HG03469 (cell line): Measurements from ENCODE around the gene FBN1.

Experiments used
- ATAC-seq: cut with Tn5 transposase; IDR thresholded peaks from one replicate; pipeline ENCODE4 v1.9.1; 2021; ENCODE audit warnings: mild to moderate bottlenecking, moderate library complexity, moderate number of reproducible peaks; ENCODE audit not compliant: unreplicated experiment

FBN1 gene

GRCh38 chr15:48624700-48625099 lies 20.8 kb downstream of the FBN1 start:
- ATAC-seq, result no peak

- no peak for ATAC-seq
These were observed 22.1 kb downstream of the FBN1 start for GRCh38 chr15:48623456-48623855.

GRCh38 chr15:48622237-48622636 lies 23.3 kb downstream of the FBN1 start:
- no peak for ATAC-seq

DNA sequence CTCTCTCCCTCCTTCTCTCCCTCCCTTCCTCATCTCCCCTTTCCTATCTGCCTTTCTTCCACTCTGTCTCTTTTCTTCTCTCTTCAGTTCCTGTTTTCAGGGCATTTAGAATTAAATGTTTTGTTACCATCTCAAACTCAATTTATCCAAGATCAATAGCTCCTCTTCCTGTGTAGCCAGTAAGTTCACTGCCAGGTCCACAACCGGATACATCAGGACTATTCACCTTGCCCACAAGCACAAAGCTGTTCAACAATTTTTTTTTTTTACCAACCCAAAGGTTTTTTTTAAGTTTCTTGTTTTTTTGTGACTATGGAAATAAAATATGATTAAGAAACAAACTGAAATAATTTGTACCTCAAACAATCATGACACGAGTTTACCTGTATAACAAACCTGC lies 26.1 kb downstream of the FBN1 start:
- ATAC-seq, result no peak

DNA sequence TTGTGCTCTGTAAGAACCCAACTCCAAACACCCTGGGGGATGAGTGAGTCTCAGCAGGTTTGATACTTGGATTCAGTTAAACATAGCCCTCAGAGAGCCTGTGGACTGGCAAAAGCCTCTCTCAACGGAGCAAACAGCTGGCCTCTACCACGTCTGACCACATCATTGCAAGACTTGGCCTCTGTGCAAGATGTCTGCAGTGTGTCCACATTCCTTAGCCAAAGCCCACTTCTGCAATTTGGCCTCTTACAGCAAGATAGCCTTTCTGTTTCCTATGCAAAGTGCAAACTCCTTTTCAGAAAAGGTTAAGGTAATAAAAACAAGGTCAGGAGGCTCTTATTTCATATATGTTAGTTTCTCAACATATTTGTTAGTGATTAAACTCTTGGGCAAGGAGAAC lies 27.9 kb downstream of the FBN1 start:
- no peak for ATAC-seq

DNA sequence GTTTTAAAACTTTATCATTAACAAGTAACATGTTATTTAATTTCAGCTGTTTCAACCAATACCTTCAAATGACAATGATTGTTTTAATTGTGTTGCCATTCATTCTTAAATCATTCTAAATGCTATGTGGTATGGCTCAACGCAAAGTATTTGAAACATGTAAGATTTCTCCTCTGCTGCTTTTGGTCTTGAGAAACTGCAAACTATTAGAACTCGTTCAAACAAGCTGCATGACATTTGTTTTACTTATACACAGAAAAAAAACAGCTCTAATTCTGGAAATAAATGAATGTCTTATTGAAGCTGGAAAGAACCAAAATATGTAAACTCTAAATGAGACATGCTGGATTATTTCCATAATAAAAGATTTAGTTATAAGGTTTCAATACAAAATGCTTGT lies 29.3 kb downstream of the FBN1 start:
- no peak for ATAC-seq

- ATAC-seq, result no peak
These were observed 31.5 kb downstream of the FBN1 start for GRCh38 chr15:48614051-48614450.

- ATAC-seq, result no peak
These were observed 36.0 kb downstream of the FBN1 start for GRCh38 chr15:48609486-48609885.

- ATAC-seq, result no peak
These were observed 37.7 kb downstream of the FBN1 start for GRCh38 chr15:48607846-48608245.

DNA sequence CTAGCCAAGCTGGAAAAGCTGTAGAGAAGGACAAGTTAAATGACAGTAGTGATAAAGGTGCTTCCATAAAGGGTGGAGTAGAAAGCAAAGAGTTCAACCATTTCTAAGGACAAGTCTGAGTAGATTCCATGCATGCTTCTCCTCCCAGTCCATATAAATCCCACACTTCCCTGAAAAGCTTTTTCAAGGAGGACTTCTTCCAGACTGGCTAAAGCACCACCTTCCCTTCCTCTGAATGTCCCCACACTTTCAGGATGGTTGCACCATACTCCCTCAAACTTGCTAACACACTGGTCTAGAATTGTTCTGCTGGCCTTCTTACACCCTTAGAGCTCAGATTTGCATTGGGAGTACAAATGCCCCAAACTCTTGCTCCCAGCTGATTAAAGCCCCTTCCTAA lies 40.9 kb downstream of the FBN1 start:
- no peak for ATAC-seq

GRCh38 chr15:48603922-48604321 lies 41.6 kb downstream of the FBN1 start:
- no peak for ATAC-seq

GRCh38 chr15:48603123-48603500 lies 42.4 kb downstream of the FBN1 start:
- ATAC-seq, result no peak

GRCh38 chr15:48602358-48603122 lies 43.0 kb downstream of the FBN1 start:
- no peak for ATAC-seq

DNA sequence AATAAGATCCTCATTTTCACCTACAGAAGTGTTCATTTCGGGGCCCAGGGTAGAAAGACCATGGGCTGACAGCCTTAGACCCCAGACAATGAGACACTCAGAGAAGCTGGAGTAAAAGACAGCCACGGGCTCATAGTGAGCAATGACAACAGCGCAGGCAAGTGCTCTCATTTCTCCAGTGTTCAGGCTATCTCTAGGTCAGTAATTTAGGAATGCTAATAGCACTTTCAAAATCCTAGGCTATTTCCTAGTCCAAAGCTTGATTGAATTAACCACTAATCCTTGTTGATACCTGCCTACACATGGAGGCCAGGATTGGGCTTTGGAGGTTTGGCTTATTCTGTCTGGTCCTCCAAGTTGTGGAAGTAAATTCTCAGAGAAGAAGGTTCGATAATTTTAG lies 44.4 kb downstream of the FBN1 start:
- ATAC-seq, result no peak

GRCh38 chr15:48596841-48597240 lies 48.7 kb downstream of the FBN1 start:
- ATAC-seq, result peak; percentile 17

GRCh38 chr15:48596415-48596814 lies 49.1 kb downstream of the FBN1 start:
- peak; percentile 28 for ATAC-seq

DNA sequence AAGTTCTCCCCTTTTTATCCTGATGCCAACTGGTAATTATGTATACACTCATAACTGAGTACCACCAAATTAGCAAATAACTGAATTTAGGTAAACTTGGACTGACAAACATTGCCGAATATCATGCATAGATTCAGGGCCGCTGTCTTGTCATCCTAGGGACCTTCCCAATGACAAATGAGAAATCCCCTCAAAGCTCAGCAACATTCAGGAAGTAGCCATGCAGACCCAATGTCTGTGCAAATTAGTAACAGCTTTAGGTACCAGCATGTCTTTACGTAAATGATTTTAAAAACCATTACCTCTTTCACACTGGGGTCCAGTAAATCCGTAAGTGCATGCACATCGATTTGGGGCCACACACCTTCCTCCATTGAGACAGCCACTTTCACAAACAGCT lies 49.5 kb downstream of the FBN1 start:
- ATAC-seq, result peak; percentile 28

GRCh38 chr15:48592933-48593332 lies 52.6 kb downstream of the FBN1 start:
- no peak for ATAC-seq

DNA sequence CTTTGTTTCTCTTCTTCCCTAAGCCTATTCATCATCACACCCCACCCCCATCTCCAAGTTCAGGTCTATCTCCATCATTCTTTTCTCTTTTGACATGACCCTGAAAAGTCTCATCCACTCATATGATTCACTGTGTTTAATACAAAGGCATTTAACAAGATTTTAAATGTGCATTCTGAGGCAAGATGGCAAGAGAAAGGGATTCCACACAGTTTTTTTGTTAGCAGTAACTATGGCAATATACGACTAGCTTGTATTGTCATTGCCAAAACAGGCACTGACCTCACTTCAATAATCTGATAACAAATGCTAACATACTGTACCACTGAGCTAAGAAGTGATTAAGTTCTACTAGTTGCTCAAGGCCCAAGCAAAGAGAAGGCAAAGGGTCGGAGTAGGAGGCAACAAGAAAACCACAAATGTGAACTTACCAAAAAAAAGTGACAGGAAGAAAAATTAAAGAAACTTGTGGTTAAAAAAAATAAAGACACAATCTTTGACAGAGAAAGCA lies 53.2 kb downstream of the FBN1 start:
- ATAC-seq, result no peak

GRCh38 chr15:48590723-48591122 lies 54.8 kb downstream of the FBN1 start:
- no peak for ATAC-seq

- no peak for ATAC-seq
These were observed 60.5 kb downstream of the FBN1 start for GRCh38 chr15:48584812-48585563.

DNA sequence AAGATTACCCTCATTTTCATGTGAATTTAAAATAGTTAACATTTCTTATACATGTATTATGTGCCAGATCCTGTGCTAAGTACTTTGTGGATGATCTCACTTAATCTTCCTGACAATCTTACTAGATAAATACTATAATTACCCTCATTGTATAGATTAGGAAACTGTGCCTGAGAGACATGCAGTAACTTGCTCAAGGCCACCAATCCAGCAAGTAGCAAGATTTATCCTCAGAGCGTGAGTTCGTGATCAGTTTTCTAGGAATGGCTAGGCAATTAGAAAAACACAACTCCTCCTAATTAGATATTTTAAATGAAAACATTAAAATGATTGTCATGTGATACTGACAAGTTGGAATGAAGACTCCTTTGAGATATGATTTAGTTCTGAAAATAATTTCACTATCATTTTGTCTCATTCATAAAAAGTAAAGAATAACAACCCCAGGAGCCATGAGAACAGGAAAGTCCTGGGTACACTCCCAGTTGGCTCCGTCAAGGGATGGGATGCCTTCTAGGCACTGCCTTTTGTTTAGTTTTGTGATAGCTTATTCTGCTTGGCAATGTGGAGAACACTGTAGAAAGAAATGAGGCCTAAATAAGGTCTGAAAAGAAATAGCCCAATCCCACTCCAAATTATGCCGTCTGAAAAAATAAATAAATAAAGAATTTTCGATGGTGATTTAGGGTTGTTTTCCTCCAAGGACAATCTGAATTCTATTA lies 61.3 kb downstream of the FBN1 start:
- no peak for ATAC-seq
